Sigmoid colon (tissue), 7 donors: ENCODE results near the gene SPOCK2. TPM values are rescaled to one million over a fixed set of nuclear protein-coding genes. Genes with fewer than 3 reads are reported as not detected.

Source experiments
- DNase-seq: peaks from one replicate; pipeline ENCODE4 v3.0.0-alpha.2; 2019
- H3K27ac ChIP-seq, 4 donors: fragments of 200-600 bp; sonication (generic); one replicate each; pipeline ENCODE4 v1.5.1; 2016 to 2019; ENCODE audit warnings: mild to moderate bottlenecking in 1 of 4
- H3K27me3 ChIP-seq, 3 donors: fragments of 200-600 bp; sonication (generic); one replicate each; pipeline ENCODE4 v1.5.1; 2019; ENCODE audit warnings: mild to moderate bottlenecking in 1 of 3
- H3K36me3 ChIP-seq, 4 donors: fragments of 200-600 bp; sonication (generic); one replicate each; pipeline ENCODE4 v1.5.1; 2016 to 2019
- H3K4me1 ChIP-seq, 4 donors: fragments of 200-600 bp; sonication (generic); one replicate each; pipeline ENCODE4 v1.5.1; 2017 to 2019
- H3K4me3 ChIP-seq, 4 donors: fragments of 200-600 bp; sonication (generic); one replicate each; pipeline ENCODE4 v1.5.1; 2017 to 2019; ENCODE audit warnings: mild to moderate bottlenecking in 2 of 4, moderate library complexity in 1 of 4
- H3K9me3 ChIP-seq, 4 donors: fragments of 200-600 bp in 3 of 4; sonication (generic) in 3 of 4; one replicate each; pipeline versions ENCODE4 v1.5.1 to v1.6.1; 2013 to 2019
- EP300 ChIP-seq, 4 donors: sonication (generic); formaldehyde crosslinking; IDR thresholded peaks; one replicate each; pipeline ENCODE4 v1.6.1; 2017; ENCODE audit warnings: antibody characterized with exemption in 4 of 4
- POLR2A ChIP-seq, 2 donors: fragments of 450-650 bp; IDR thresholded peaks; one replicate each; pipeline ENCODE4 v1.6.1; 2016; ENCODE audit warnings: antibody characterized with exemption in 2 of 2, mild to moderate bottlenecking in 2 of 2, moderate library complexity in 2 of 2
- POLR2AphosphoS5 ChIP-seq, 4 donors: sonication (generic); formaldehyde crosslinking; IDR thresholded peaks; one replicate each; pipeline ENCODE4 v1.6.1; 2017; ENCODE audit warnings: antibody characterized with exemption in 4 of 4
- WGBS, 2 donors: extraction: QIAGEN DNeasy Blood & Tissue Kit; methylation state at CpG; one replicate each; pipeline ENCODE4 v1.1.7; 2013; 5-methylcytosine and 5-hydroxymethylcytosine counted together
- intact Hi-C: fragments of 100-400 bp; cut with DNase I; formaldehyde crosslinking; loops from one replicate; pipeline ENCODE4 v1.15.1; 2023
- polyA plus RNA-seq, 3 donors: library from polyadenylated mRNA; stranded (reverse); fragments of 200-250 nt; gene quantifications; one replicate each; pipeline ENCODE4 v1.2.3, GENCODE V29; 2013
- total RNA-seq, 4 donors: library from RNA; depleted of rRNA; stranded (reverse); fragments of >200 nt; gene quantifications; one replicate each; pipeline ENCODE4 v1.1.0, GENCODE V29; 2016
- TF ChIP-seq, protein P1 (sequence below), 4 experiments: fragments of 450-650 bp in 3 of 4; fragments of 200-600 bp in 1 of 4; IDR thresholded peaks; one replicate each; pipeline ENCODE4 v1.5.1; 2016 to 2019; ENCODE audit warnings: antibody characterized with exemption in 4 of 4, mild to moderate bottlenecking in 3 of 4, moderate library complexity in 2 of 4
- donor health status: healthy with polysubstance abuse.
- donor health status: Bipolar disorder and iron deficiency.
- donor health status: healthy.

Gene SPOCK2
- total and polyA plus RNA-seq, 7 donors = 0.60 to 59.5 (median 7.8) TPM

DNA sequence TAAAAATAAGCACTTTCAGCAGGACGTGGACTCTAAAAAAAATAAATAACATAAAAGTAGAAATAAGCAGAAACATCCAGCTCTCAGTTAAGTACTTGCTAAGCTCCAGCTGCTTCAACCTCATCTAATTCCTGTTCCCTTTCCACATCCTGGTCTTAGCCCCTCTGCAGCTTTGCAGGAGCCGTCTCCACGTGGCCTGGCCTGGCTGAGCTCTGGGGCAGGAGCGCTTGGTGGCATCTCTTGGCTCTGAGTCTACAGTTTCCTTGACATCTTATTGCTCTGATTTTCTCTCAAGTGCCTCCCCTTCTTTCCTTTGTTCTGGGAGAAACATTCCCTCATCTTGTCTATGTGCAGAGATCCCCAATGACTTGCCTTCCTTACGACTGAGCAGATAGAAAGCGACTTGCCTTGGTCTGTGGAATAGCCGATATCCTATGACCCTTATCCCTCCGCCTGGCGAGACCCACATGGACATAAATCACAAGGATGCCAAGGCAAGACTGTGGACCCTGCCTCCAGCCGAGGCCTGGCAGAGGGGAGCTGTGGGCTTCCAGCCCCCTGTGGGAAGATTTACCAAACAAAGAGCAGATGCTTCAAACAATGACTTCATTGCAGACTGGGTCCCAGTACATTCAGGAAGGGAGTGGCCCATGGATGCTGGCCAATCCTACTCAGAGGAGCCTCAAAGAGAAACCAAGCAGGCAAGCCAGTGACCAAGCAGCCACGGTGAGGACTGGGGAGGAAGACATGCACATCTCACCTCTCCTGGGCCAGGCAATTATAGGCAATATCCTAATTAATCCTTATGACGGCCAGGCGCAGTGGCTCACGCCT lies 61.9 kb downstream of the SPOCK2 start:
- TF ChIP-seq POLR2AphosphoS5 (IDR thresholded peaks at IDR 0.05) (no peak), POLR2A (IDR thresholded peaks at IDR 0.05) (no peak), EP300 (IDR thresholded peaks at IDR 0.05) (no peak)
- TF ChIP-seq, protein P1, sequence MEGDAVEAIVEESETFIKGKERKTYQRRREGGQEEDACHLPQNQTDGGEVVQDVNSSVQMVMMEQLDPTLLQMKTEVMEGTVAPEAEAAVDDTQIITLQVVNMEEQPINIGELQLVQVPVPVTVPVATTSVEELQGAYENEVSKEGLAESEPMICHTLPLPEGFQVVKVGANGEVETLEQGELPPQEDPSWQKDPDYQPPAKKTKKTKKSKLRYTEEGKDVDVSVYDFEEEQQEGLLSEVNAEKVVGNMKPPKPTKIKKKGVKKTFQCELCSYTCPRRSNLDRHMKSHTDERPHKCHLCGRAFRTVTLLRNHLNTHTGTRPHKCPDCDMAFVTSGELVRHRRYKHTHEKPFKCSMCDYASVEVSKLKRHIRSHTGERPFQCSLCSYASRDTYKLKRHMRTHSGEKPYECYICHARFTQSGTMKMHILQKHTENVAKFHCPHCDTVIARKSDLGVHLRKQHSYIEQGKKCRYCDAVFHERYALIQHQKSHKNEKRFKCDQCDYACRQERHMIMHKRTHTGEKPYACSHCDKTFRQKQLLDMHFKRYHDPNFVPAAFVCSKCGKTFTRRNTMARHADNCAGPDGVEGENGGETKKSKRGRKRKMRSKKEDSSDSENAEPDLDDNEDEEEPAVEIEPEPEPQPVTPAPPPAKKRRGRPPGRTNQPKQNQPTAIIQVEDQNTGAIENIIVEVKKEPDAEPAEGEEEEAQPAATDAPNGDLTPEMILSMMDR (IDR thresholded peaks at IDR 0.05) = no peak
- intact Hi-C loops = no loop called here
- no peaks in the 10 kb centered on the region for H3K36me3 ChIP-seq
- H3K4me3 ChIP-seq = no peak overlapping the region
- H3K27ac ChIP-seq = no peak overlapping the region
- H3K9me3 ChIP-seq = no peaks in the 10 kb centered on the region
- H3K4me1 ChIP-seq = peaks cover 0 to 7% (median 6%) of the 10 kb centered on the region in 4 donors
- H3K27me3 ChIP-seq = no peaks in the 10 kb centered on the region
- DNase-seq = peak; percentile 78
- 50 to 76% methylated on average over 14 of the region's 14 CpGs for WGBS, 2 donors

DNA sequence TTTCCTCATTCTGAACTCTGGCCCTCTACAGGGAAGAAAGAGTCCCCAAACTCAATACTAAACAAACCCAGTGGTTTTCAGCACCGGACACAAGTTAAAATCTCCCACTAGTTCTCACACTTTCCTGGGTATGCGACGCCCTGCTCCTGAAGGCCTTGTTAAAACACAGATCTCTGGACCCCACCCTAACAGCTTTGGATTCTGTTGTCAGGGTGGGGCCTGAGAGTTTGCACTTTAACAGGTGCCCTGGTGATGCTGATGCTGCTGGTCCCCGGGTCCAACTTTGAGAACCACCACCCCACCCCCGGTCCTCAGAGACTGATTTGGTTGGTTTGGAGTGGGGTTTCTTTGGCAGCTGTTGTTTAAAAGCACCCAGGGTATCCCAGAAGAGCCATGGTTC lies 62.5 kb downstream of the SPOCK2 start:
- Histone ChIP-seq H3K4me1 (peaks cover 0 to 14% (median 12%) of the 10 kb centered on the region in 4 donors), H3K9me3 (no peaks in the 10 kb centered on the region), H3K36me3 (no peaks in the 10 kb centered on the region), H3K4me3 (no peak overlapping the region), H3K27ac (no peak overlapping the region), H3K27me3 (no peaks in the 10 kb centered on the region)
- 25 to 63% methylated on average over 5 of the region's 5 CpGs for WGBS, 2 donors
- intact Hi-C loops = no loop called here
- TF ChIP-seq, protein P1 (IDR thresholded peaks at IDR 0.05) = no peak
- TF ChIP-seq EP300 (IDR thresholded peaks at IDR 0.05) (no peak), POLR2AphosphoS5 (IDR thresholded peaks at IDR 0.05) (no peak), POLR2A (IDR thresholded peaks at IDR 0.05) (no peak)
- DNase-seq = no peak

DNA sequence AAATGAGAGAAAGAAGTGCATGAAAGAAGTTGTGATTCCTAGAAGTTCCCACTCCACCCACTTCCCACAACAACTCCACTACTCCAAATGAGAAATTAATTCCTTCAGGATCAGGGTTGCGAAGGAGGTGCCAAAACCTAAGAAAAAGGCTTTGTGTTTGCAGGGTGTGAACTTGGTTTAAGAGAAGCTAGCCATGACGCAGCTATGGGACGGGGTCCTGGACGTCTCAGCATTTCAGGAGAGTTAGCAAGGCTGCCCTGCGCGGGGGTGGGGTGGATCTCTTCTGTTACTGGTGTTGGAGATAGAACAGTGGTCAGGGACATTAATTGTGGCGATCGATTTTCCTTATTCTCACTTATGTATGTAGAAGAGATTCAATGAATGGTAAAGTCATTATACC lies 63.0 kb downstream of the SPOCK2 start:
- 92 to 94% methylated on average over 8 of the region's 8 CpGs for WGBS, 2 donors
- no peaks in the 10 kb centered on the region for H3K36me3 ChIP-seq
- H3K9me3 ChIP-seq = no peaks in the 10 kb centered on the region
- H3K27me3 ChIP-seq = no peaks in the 10 kb centered on the region
- no peak overlapping the region for H3K27ac ChIP-seq
- peaks cover 0 to 17% (median 14%) of the 10 kb centered on the region in 4 donors for H3K4me1 ChIP-seq
- TF ChIP-seq, protein P1 (IDR thresholded peaks at IDR 0.05) = no peak
- no peak for TF ChIP-seq POLR2AphosphoS5 (IDR thresholded peaks at IDR 0.05)
- no peak for TF ChIP-seq POLR2A (IDR thresholded peaks at IDR 0.05)
- no peak for TF ChIP-seq EP300 (IDR thresholded peaks at IDR 0.05)
- intact Hi-C loops = no loop called here
- no peak overlapping the region for H3K4me3 ChIP-seq
- no peak for DNase-seq

DNA sequence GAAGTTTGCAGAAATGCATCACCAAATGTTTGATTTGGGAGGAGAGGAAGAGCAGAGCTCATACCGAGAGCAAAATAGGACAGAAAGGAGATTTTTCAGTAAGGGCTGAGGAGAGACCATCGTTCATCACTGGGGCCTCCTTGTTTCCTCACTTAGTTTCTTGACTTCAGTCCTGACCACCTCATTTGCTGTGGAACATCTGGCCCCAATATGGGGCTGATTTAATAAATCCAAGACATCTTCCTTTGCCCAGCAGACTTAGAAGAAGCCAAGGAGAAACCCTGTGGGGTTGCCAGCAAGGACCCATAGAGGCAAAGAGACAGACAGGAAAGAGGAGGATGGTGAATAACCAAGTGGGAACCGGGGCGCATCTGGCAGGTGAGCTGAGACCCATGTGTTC lies 63.8 kb downstream of the SPOCK2 start:
- 88 to 90% methylated on average over 4 of the region's 4 CpGs for WGBS, 2 donors
- no peaks in the 10 kb centered on the region for H3K36me3 ChIP-seq

More for the DNA sequence above, 63.8 kb downstream of the SPOCK2 start:
- no peak for TF ChIP-seq POLR2A (IDR thresholded peaks at IDR 0.05)
- TF ChIP-seq POLR2AphosphoS5 (IDR thresholded peaks at IDR 0.05) = no peak
- TF ChIP-seq, protein P1 (IDR thresholded peaks at IDR 0.05) = no peak
- no peak for TF ChIP-seq EP300 (IDR thresholded peaks at IDR 0.05)
- DNase-seq = no peak
- Histone ChIP-seq H3K4me3 (no peak overlapping the region), H3K4me1 (peaks cover 0 to 17% (median 14%) of the 10 kb centered on the region in 4 donors), H3K27ac (no peak overlapping the region), H3K9me3 (no peaks in the 10 kb centered on the region), H3K27me3 (no peaks in the 10 kb centered on the region)
- intact Hi-C loops = no loop called here
